Keratinocyte (primary cell): ENCODE data around the gene TNKS1BP1. TPM values are rescaled to one million over a fixed set of nuclear protein-coding genes. Genes with fewer than 3 reads are reported as not detected.
A peak's percentile ranks its signal among the peaks of the same experiment; 100 is the strongest.

Experiments used
- DNase-seq: peaks from one replicate; pipeline ENCODE4 v3.0.0-alpha.2; 2011; ENCODE audit warnings: low read depth, missing footprints, low spot score
- FAIRE-seq: peaks from 2 replicates; lab custom pipeline; 2011; peaks lifted over from hg19 to GRCh38; lab: Jason Lieb, UNC
- H2AFZ ChIP-seq: 2 replicates; pipeline ENCODE4 v1.6.0; 2012; ENCODE audit warnings: low read length, control low read depth, inconsistent platforms; ENCODE audit not compliant: control insufficient read depth
- H3K27ac ChIP-seq: 2 replicates; pipeline ENCODE4 v1.5.1; 2011; ENCODE audit warnings: low read length; ENCODE audit not compliant: control insufficient read depth, insufficient read depth
- H3K27me3 ChIP-seq: 3 replicates; pipeline ENCODE4 v1.6.0; 2011; ENCODE audit warnings: low read length; ENCODE audit not compliant: control insufficient read depth, insufficient read depth; ENCODE audit errors: extremely low read depth
- H3K36me3 ChIP-seq, 2 experiments: 2 replicates in 1 of 2; 3 replicates in 1 of 2; pipeline ENCODE4 v1.5.1; 2011; ENCODE audit warnings: low read length in 2 of 2, mild to moderate bottlenecking in 1 of 2; ENCODE audit not compliant: control insufficient read depth in 2 of 2, insufficient read depth in 2 of 2; ENCODE audit errors: extremely low read depth in 1 of 2
- H3K4me1 ChIP-seq: 3 replicates; pipeline ENCODE4 v1.5.1; 2011; ENCODE audit warnings: low read length; ENCODE audit not compliant: control insufficient read depth, insufficient read depth; ENCODE audit errors: extremely low read depth
- H3K4me2 ChIP-seq: 3 replicates; pipeline ENCODE4 v1.6.0; 2011; ENCODE audit warnings: low read depth, low read length; ENCODE audit not compliant: control insufficient read depth, insufficient read depth; ENCODE audit errors: extremely low read depth
- H3K4me3 ChIP-seq, 3 experiments: fragments of 200-600 bp in 1 of 3; sonication (generic) in 1 of 3; 2 replicates in 2 of 3; 3 replicates in 1 of 3; pipeline ENCODE4 v1.5.1; 2011 to 2016; ENCODE audit warnings: low read length in 3 of 3, mild to moderate bottlenecking in 3 of 3, control low read depth in 2 of 3, inconsistent platforms in 1 of 3, low read depth in 1 of 3, mixed read lengths in 1 of 3, mixed run types in 1 of 3, moderate library complexity in 1 of 3; ENCODE audit not compliant: control insufficient read depth in 2 of 3, insufficient read depth in 2 of 3; ENCODE audit errors: extremely low read depth in 1 of 3
- H3K79me2 ChIP-seq: 2 replicates; pipeline ENCODE4 v1.6.0; 2012; ENCODE audit warnings: low read length; ENCODE audit not compliant: control insufficient read depth, insufficient read depth
- H3K9ac ChIP-seq: 3 replicates; pipeline ENCODE4 v1.6.0; 2011; ENCODE audit warnings: low read length; ENCODE audit not compliant: control insufficient read depth, insufficient read depth; ENCODE audit errors: extremely low read depth
- H3K9me1 ChIP-seq: 3 replicates; pipeline ENCODE4 v1.6.0; 2011; ENCODE audit warnings: low read length; ENCODE audit not compliant: control insufficient read depth, insufficient read depth; ENCODE audit errors: extremely low read depth
- H3K9me3 ChIP-seq: 2 replicates; pipeline ENCODE4 v1.5.1; 2012; ENCODE audit warnings: low read depth, low read length; ENCODE audit not compliant: control insufficient read depth
- H4K20me1 ChIP-seq: 3 replicates; pipeline ENCODE4 v1.6.0; 2011; ENCODE audit warnings: low read length; ENCODE audit not compliant: control insufficient read depth, insufficient read depth; ENCODE audit errors: extremely low read depth
- EZH2 ChIP-seq: IDR thresholded peaks from one replicate; pipeline ENCODE4 v1.6.1; 2012; ENCODE audit warnings: inconsistent platforms, mild to moderate bottlenecking, low read length, moderate library complexity
- dilution Hi-C: fragments of 300-500 bp; cut with MboI; formaldehyde crosslinking; loops from one replicate; pipeline ENCODE4 v1.7.0; 2020; ENCODE audit warnings: low sequenced_read_pairs; ENCODE audit not compliant: extremely low pct_ligation_motif_present
- polyA plus RNA-seq, 5 experiments: library from polyadenylated mRNA; depleted of rRNA in 3 of 5; stranded (reverse) in 3 of 5; stranded (forward) in 1 of 5; unstranded in 1 of 5; fragments of >200 nt; gene quantifications; 1 replicate in 1 of 5; 2 replicates in 3 of 5; 3 replicates in 1 of 5; pipeline versions ENCODE4 v1.2.1 to v1.2.3, GENCODE V29; 2011 to 2012; ENCODE audit warnings: missing spikeins in 2 of 5, low read depth in 1 of 5, low replicate concordance in 1 of 5
- TF ChIP-seq, protein P1 (sequence below), 3 experiments: IDR thresholded peaks in 1 of 3; conservative IDR thresholded peaks in 1 of 3; optimal IDR thresholded peaks in 1 of 3; 2 replicates in 2 of 3; 3 replicates in 1 of 3; pipeline versions ENCODE3 to v1.5.1; 2011; ENCODE audit warnings: low read length in 3 of 3, mild to moderate bottlenecking in 3 of 3, moderate library complexity in 2 of 3, control low read depth in 1 of 3, inconsistent platforms in 1 of 3; ENCODE audit not compliant: insufficient read depth in 2 of 3; ENCODE audit errors: extremely low read depth in 1 of 3

Gene TNKS1BP1
- polyA plus RNA-seq, 1 donor (not counting 4 experiments of a cell fraction or from before 2014, with no cell fraction given), result 88.3 TPM

DNA sequence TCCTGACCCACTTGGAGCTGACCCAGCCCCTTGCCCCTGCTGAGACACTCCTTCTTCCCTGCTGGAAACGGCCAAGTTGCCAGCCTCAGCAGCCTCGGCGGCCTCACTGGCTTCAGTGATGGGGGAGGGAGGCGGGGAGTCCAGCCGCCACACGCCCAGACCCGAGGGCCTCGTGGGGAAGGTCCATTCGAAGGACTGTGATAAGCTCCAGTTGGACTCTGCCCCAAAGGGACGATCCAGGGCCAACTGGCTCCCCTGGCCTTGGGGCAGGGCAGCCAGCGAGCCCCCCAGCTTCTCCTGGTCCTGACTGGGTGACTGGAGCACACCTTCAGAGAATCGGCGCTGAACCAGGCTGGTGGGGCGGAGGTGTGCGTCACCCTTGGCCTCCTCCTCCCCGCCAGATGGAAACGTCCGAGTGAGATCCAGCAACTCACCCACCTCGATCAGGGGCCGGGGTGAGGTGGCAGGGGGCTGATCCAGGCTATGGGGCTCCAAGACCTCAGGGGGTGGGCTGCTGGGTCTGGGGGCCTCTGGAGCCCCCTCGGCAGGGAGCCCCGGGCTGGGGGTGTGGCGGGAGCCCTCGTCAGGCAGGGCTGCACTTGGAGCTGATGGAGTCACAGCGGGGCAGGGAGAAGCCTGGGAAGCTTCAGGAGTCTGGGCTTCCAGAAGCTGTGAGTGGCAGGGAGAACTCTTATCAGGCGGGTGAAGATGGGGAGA is 11.5 kb downstream of the TNKS1BP1 start:
- TF ChIP-seq, protein P1, sequence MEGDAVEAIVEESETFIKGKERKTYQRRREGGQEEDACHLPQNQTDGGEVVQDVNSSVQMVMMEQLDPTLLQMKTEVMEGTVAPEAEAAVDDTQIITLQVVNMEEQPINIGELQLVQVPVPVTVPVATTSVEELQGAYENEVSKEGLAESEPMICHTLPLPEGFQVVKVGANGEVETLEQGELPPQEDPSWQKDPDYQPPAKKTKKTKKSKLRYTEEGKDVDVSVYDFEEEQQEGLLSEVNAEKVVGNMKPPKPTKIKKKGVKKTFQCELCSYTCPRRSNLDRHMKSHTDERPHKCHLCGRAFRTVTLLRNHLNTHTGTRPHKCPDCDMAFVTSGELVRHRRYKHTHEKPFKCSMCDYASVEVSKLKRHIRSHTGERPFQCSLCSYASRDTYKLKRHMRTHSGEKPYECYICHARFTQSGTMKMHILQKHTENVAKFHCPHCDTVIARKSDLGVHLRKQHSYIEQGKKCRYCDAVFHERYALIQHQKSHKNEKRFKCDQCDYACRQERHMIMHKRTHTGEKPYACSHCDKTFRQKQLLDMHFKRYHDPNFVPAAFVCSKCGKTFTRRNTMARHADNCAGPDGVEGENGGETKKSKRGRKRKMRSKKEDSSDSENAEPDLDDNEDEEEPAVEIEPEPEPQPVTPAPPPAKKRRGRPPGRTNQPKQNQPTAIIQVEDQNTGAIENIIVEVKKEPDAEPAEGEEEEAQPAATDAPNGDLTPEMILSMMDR (optimal IDR thresholded peaks at IDR 0.05 in 1 of 3, IDR thresholded peaks at IDR 0.05 in 1 of 3, conservative IDR thresholded peaks at IDR 0.05 in 1 of 3; ENCODE audit: extremely low read depth in 1 of 3, insufficient read depth in 2 of 3, low read length in 3 of 3), result no peak
- no peak for TF ChIP-seq EZH2
- Histone ChIP-seq H3K4me1 (peaks cover 43% of the 10 kb centered on the region), H3K9me3 (no peaks in the 10 kb centered on the region), H4K20me1 (peaks cover 19% of the 10 kb centered on the region), H3K36me3 (peaks cover 71 to 89% of the 10 kb centered on the region in 2 experiments), H3K27me3 (no peaks in the 10 kb centered on the region), H3K4me2 (no peak overlapping the region), H2AFZ (no peak overlapping the region), H3K4me3 (no peak overlapping the region), H3K79me2 (peaks cover 45% of the 10 kb centered on the region), H3K9me1 (peaks cover 8% of the 10 kb centered on the region), H3K9ac (no peak overlapping the region), H3K27ac (no peak overlapping the region)
- DNase-seq, result no peak
- FAIRE-seq, result no peak
- dilution Hi-C loops, result no loop called here

DNA sequence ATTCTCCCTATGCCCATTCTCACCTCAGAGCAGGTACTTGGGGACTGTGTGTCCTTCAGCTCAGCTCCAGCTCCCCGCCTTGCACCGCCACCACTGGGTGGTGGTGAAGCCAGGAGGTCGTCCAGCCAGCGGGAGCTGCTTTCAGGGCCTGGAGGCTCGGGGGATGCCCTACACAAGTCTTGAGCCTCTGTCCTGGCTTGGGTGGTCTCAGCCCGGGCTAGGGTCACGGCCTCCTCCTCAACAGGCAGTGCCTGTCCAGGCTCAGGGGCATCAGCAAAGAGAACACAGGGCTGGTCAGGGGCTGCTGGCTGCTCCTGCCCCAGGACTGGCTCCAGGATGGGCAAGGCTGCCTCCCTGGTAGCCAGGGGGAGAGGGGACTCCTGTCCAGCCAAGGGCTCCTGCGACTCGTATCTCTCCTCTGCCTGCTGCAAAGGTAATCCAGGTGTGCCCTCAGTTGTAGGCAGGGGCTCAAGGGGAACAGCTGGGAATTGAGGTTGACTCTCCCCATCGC is 12.2 kb downstream of the TNKS1BP1 start:
- H4K20me1 ChIP-seq, result peaks cover 18% of the 10 kb centered on the region

More for the DNA sequence above, 12.2 kb downstream of the TNKS1BP1 start:
- no peak for TF ChIP-seq EZH2
- TF ChIP-seq, protein P1 (optimal IDR thresholded peaks at IDR 0.05 in 1 of 3, IDR thresholded peaks at IDR 0.05 in 1 of 3, conservative IDR thresholded peaks at IDR 0.05 in 1 of 3; ENCODE audit: extremely low read depth in 1 of 3, insufficient read depth in 2 of 3, low read length in 3 of 3), result no peak
- H3K4me3 ChIP-seq, result peak overlapping the region in 1 of 3 experiments; percentile 2
- H3K27me3 ChIP-seq, result no peaks in the 10 kb centered on the region
- peaks cover 49% of the 10 kb centered on the region for H3K4me1 ChIP-seq
- no peak overlapping the region for H3K4me2 ChIP-seq
- peaks cover 44% of the 10 kb centered on the region for H3K79me2 ChIP-seq
- dilution Hi-C loops, result no loop called here
- H3K36me3 ChIP-seq, result peaks cover 70 to 85% of the 10 kb centered on the region in 2 experiments
- no peak overlapping the region for H2AFZ ChIP-seq
- peaks cover 8% of the 10 kb centered on the region for H3K9me1 ChIP-seq
- H3K9ac ChIP-seq, result peak overlapping the region; percentile 68
- no peaks in the 10 kb centered on the region for H3K9me3 ChIP-seq
- DNase-seq, result no peak
- H3K27ac ChIP-seq, result peak overlapping the region; percentile 96
- FAIRE-seq, result no peak
